Adipocyte (in vitro differentiated cells): ENCODE results near the gene CCDC154.
"Not testable (repeated sequence)": the region's sequence is repeated elsewhere in the genome, so short reads cannot be mapped to it uniquely, and the experiment has no call there.

ENCODE experiments used
- DNase-seq: peaks from one replicate; pipeline ENCODE4 v3.0.0-alpha.2; 2015; ENCODE audit warnings: low read depth
- H3K27me3 ChIP-seq: replicated peaks from 2 replicates; pipeline ENCODE4 v1.7.0; 2013; ENCODE audit warnings: mild to moderate bottlenecking, low read length, moderate library complexity; ENCODE audit not compliant: control insufficient read depth, insufficient read depth
- H3K36me3 ChIP-seq: 2 replicates; pipeline ENCODE4 v1.7.0; 2013; ENCODE audit warnings: low read length, mild to moderate bottlenecking, moderate library complexity; ENCODE audit not compliant: control insufficient read depth, insufficient read depth, severe bottlenecking
- H3K4me1 ChIP-seq: 2 replicates; pipeline ENCODE4 v1.7.0; 2013; ENCODE audit warnings: mild to moderate bottlenecking, low read length, moderate library complexity; ENCODE audit not compliant: control insufficient read depth, insufficient read depth
- H3K4me3 ChIP-seq: 2 replicates; pipeline ENCODE4 v1.7.0; 2013; ENCODE audit warnings: mild to moderate bottlenecking, low read length, moderate library complexity
- H3K9ac ChIP-seq: 2 replicates; pipeline ENCODE4 v1.7.0; 2013; ENCODE audit warnings: mild to moderate bottlenecking, low read length, moderate library complexity
- H3K9me3 ChIP-seq: 2 replicates; pipeline ENCODE4 v1.7.0; 2013; ENCODE audit warnings: mild to moderate bottlenecking, low read length, moderate library complexity; ENCODE audit not compliant: control insufficient read depth

CCDC154 gene

DNA sequence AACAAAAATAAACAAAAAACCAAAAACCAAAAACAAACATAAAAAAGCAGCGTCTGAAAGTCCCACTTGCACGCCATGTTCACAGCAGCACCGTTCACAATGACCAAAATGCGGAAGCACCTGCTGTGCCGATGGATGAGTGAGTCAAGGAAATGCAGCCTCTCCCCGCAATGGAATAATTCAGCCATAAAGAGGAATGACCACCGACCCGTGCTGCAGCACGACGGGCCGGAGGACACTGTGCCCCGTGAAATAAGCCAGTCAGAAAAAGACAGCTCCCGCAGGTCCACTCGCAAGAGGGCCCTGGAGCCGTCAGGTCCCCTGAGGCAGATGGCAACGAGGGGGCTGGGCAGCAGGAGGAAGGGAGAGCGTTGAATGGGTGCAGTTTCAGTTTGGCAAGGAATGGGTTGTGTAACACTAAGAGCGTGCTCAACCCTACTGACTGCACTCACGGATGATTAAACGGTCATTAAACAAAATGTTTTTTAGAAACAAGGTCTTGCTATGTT is 25.4 kb upstream of the CCDC154 start:
- Histone ChIP-seq H3K4me1 (peaks cover 36% of the 10 kb centered on the region), H3K27me3 (no peaks in the 10 kb centered on the region), H3K4me3 (no peak overlapping the region), H3K9ac (no peak overlapping the region), H3K36me3 (no peaks in the 10 kb centered on the region), H3K9me3 (no peaks in the 10 kb centered on the region)
- DNase-seq = no peak

DNA sequence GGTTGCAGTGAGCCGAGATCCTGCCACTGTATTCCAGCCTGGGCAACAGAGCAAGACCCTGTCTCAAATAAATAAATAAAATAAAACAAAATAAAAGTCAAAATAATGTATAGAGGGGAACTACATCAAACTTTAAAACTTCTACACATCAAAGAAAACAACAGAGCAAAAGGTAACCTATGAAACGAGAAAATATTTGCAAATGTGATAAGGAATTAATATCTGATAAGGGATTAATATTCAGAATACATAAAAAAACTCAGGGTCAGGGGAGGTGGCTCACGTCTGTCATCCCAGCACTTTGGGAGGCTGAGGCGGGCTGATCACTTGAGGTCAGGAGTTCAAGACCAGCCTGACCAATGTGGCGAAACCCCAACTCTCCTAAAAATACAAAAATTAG is 24.8 kb upstream of the CCDC154 start:
- not testable (repeated sequence) for H3K27me3 ChIP-seq, H3K9ac ChIP-seq, H3K4me3 ChIP-seq, DNase-seq, H3K9me3 ChIP-seq, H3K36me3 ChIP-seq
- peaks cover 34% of the 10 kb centered on the region for H3K4me1 ChIP-seq

DNA sequence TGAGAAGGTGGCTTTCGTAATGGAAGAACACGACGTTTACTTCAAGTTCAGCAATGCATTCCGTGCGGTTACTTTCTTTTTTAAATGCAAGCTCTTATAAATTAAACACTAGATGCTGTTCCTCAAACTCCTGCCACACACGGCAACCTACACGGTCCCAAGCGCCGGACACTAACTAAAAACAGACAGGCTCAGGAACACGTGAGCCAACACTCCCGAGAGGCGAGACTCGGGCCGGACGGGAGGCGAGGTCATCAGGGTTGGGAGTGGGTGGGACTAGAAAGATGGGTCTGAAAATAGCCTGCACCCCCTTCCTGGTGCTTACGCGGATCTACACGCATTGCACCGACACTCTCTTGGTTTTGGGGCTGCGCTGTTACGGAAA is 24.1 kb upstream of the CCDC154 start:
- Histone ChIP-seq H3K9ac (no peak overlapping the region), H3K4me1 (peaks cover 27% of the 10 kb centered on the region), H3K9me3 (no peaks in the 10 kb centered on the region), H3K27me3 (no peaks in the 10 kb centered on the region), H3K36me3 (peaks cover 8% of the 10 kb centered on the region), H3K4me3 (peak overlapping the region; percentile 27)
- DNase-seq = no peak

DNA sequence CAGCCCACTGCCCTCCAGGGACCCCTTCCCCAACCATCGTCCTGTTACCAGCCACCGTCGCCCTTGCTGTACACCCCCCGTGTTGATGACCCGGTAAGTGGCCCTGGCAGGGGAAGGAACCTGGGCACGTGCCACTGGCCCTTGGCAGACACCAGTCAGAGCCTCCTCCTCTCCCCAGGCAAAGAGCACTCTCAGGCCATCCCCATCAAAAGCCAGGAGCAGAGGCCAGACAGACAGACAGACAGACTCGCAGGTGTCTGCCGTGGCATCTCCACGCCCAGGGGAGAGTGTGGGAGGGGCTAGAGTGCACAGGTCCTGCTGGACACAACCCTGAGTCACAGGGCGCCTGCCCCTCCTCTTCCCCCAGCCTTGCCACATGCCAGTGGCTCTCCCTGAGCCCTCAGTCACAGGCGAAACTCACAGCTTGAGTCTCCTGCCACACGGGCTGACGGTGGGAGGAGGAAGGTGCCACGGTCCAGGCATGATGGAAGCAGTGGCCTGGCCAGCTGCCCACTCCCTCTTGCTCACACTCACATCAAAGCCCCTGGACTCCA is 22.7 kb upstream of the CCDC154 start:
- Histone ChIP-seq H3K9ac (no peak overlapping the region), H3K4me3 (no peak overlapping the region), H3K9me3 (no peaks in the 10 kb centered on the region), H3K36me3 (peaks cover 17% of the 10 kb centered on the region), H3K4me1 (peaks cover 23% of the 10 kb centered on the region), H3K27me3 (no peaks in the 10 kb centered on the region)
- DNase-seq = no peak

DNA sequence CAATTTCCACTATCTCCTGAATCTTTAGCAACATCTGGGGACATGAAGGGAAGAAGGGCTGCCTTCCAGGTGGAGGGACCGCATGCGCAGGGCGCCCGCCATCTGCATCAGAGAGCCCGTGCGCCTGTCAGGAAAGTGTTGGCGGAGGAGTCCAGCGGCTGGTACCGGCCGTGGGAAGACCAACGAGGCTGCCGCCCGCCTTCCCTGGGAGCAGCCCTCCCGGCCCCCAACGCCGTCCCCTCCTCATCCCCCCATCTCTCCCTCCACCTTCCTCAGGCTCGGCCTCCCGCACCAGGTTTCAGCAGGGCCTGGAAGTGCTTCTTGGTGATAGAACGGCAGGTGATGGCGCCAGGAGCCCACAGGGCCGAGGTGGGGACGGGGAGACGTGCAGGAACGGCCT is 21.7 kb upstream of the CCDC154 start:
- H3K4me3 ChIP-seq = no peak overlapping the region
- peaks cover 17% of the 10 kb centered on the region for H3K4me1 ChIP-seq
- no peaks in the 10 kb centered on the region for H3K9me3 ChIP-seq
- H3K36me3 ChIP-seq = peaks cover 23% of the 10 kb centered on the region
- no peaks in the 10 kb centered on the region for H3K27me3 ChIP-seq
- no peak overlapping the region for H3K9ac ChIP-seq
- DNase-seq = no peak

DNA sequence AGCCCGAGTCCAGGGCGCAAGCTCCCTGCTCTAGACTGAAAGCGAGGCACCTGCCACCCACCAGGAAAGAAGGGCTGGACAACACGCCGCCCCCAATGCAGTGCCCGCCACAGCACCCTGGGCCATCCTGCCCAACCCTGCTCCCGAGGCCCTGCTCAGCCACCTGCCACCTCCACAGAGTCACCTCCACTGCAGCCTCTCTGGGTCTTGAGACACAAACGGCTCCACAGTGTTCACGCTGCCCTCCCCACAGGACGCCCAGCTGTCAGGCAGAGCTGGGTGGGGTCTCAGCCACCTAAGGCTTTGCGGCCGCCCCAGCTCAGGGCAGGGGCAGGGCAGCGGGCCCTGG is 21.2 kb upstream of the CCDC154 start:
- DNase-seq = no peak
- H3K9ac ChIP-seq = no peak overlapping the region
- H3K9me3 ChIP-seq = no peaks in the 10 kb centered on the region
- no peaks in the 10 kb centered on the region for H3K27me3 ChIP-seq
- H3K4me3 ChIP-seq = no peak overlapping the region
- peaks cover 28% of the 10 kb centered on the region for H3K36me3 ChIP-seq
- H3K4me1 ChIP-seq = peaks cover 12% of the 10 kb centered on the region

DNA sequence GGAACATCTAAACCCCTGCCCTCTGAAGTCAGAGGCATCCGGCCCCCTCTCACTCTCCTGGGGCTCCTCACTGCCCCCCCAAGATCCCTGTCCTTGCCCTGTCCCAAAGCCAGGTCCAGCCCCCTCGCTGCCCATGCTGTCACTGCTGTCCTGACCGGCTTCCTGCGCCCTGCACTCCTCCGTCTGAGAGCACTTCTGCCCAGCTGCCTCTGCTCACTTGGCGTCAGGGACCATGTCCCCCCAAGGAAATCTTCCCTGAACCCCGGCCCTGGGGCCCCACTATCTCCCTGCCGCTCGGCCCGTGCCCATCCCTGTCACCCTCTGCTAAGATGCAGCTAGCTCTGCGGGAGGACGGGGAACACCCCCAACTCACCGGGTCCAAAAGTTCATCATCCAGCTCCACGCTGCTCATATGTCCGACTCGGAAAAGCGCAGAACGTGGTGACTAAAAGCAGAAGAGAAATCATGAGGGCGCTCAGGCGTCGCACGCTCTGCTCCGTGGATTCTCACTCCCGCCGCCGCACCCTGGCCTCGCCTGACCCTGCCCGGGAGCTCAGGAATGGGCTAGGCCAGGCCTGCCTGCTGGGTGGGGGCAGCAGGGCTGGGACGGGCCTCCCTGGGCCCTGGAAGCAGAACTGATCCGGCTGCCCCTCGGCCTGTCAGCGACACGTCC is 20.7 kb upstream of the CCDC154 start:
- DNase-seq = no peak
- Histone ChIP-seq H3K9me3 (no peaks in the 10 kb centered on the region), H3K27me3 (no peaks in the 10 kb centered on the region), H3K4me1 (peaks cover 7% of the 10 kb centered on the region), H3K9ac (no peak overlapping the region), H3K36me3 (peaks cover 33% of the 10 kb centered on the region), H3K4me3 (no peak overlapping the region)

DNA sequence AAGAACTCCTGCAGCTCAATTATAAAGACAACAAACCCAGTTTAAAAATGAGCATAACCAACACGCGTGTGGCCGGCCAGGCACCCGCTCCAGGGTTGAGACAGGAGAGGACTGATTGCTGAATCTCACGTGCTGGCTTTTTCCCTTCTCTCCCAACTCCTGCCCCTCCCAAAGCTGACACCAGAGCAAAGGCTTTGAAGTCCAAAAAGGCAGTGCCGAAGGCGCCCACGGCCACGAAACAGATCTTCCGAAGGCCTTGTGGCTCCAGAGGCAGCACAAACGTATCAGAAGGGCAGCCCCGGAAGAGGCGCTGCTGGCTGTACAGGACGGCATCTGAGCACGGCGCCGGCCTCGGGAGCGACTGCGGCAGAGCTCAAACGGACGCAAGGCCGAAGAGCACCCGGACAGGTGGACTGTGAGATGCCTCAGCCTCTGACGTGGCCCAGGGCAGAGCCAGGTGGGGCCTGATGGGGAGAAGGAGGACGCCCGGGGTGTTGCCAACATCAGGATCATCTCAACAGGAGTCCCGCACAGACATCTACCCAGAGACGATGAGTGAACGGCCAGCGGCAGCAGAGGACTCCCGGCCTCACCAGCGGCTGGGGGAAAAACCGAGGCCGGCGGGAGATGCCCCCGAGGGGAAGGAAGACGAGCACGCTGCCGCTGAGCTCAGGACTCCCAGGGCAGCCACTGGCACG is 20.0 kb upstream of the CCDC154 start:
- no peaks in the 10 kb centered on the region for H3K27me3 ChIP-seq
- H3K9ac ChIP-seq = no peak overlapping the region
- H3K4me3 ChIP-seq = no peak overlapping the region
- peaks cover 34% of the 10 kb centered on the region for H3K36me3 ChIP-seq
- H3K9me3 ChIP-seq = no peaks in the 10 kb centered on the region
- H3K4me1 ChIP-seq = peaks cover 3% of the 10 kb centered on the region
- DNase-seq = no peak

DNA sequence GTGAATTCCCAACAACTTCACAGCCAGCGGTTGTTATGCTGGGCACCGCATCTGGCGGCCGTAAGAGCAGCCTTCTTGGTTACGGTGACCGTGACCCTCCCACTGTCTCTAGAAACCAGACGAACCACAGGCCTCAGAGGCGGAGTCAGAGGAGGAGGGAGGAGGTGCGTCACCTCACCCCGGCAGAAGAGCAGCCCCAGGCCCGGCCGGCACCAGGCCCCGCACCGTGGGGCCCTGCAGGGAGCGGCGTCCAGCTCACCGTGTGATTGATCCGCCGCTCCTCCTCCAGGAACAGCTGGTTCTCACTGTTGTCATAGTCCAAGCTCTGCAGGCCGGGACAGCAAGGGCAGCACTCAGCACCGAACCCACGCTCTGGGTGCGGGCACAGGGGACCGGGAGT is 16.8 kb upstream of the CCDC154 start:
- Histone ChIP-seq H3K9ac (no peak overlapping the region), H3K4me3 (no peak overlapping the region), H3K4me1 (no peaks in the 10 kb centered on the region), H3K27me3 (no peaks in the 10 kb centered on the region), H3K9me3 (no peaks in the 10 kb centered on the region), H3K36me3 (peaks cover 50% of the 10 kb centered on the region)
- no peak for DNase-seq

DNA sequence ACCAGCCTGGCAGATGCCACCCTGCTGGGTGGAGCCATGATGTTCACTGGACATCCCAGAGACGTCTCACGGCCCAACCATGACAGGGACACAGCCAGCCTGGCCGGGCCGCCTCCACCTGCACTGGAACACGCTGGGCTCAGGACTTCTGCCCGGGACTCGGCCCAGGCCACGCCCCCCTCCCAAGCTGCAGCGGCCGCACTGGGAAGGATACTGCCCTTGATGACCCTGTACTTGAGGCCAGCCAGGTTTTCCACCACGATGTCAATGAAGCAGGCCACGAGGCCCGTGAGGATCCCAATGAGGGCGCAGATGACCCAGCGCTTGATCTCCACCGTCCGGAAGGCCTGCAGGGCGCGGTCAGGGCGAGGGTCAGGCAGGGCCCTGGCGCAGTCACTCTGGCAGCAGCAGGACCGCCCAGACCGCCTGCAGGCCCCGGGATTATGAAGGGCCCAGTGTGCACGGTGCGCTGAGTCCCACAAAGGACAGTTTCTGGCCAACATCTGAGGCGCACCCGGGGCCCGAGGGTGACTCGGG is 16.3 kb upstream of the CCDC154 start:
- H3K9me3 ChIP-seq = no peaks in the 10 kb centered on the region
- peaks cover 55% of the 10 kb centered on the region for H3K36me3 ChIP-seq
- no peak overlapping the region for H3K9ac ChIP-seq
- H3K27me3 ChIP-seq = no peaks in the 10 kb centered on the region
- H3K4me3 ChIP-seq = no peak overlapping the region
- no peak for DNase-seq
- no peaks in the 10 kb centered on the region for H3K4me1 ChIP-seq

DNA sequence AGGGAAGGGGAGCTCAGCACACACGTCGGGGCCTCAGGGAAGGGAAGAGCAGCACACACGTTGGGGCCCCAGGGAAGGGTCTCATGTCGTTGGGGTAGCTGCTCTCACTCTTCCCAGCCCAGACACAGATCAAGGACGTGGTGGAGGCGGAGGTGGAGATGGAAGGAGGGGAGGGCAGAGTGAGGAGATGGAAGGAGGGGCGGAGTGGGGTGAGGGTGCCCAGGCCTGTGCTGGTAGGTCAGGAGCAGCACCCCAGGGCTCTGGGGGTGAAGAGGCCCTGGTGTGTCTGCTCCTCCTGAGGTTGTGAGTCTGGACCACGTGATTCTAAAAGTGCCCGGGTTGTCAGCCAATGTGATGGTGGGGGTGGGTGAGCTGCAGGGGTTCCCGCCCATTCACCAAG is 15.6 kb upstream of the CCDC154 start:
- Histone ChIP-seq H3K9me3 (no peaks in the 10 kb centered on the region), H3K4me3 (no peak overlapping the region), H3K36me3 (peaks cover 61% of the 10 kb centered on the region), H3K9ac (no peak overlapping the region), H3K4me1 (no peaks in the 10 kb centered on the region), H3K27me3 (no peaks in the 10 kb centered on the region)
- DNase-seq = no peak
